ENCODE results near the gene KMT5B.

The KMT5B gene

DNA sequence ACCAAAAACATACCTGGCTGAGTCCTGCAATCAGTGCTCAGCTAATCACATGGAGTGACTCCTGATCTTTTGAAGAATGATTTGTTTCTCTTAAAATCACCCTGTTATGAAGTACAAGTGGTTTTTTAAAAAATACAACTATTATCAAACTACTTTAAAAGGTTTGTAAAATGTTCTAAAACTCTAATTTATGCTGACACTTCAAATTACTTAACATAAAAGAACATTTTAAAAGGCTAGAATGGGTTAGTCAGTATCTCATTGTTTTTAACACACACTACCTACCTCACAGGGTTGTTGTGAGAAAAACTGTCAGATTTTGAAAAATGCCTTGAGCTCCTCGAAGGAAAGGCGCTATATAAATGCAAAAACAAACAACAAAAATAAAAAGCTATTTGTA lies 33.2 kb downstream of the KMT5B start:
- DNase-seq (ENCODE audit: low read depth) = no peak

DNA sequence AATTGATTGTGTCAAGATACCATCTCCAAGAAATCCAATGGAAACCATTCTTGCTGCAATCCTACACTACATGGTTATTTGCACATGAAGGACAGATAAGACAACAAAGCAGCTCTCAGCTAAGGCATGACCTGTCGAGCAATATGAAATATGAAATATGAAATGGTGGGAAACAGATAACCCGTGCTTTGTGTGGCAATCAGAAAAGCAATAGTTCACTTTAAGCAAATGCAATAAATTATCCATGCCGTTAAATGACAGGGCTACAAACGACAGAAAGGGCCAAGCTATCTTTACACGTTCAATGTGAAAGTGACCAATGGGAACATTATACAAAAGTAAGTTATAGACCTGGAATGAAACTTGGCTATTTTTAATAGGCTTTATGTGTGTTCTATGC lies 35.2 kb downstream of the KMT5B start:
- no peak for DNase-seq (ENCODE audit: low read depth)

DNA sequence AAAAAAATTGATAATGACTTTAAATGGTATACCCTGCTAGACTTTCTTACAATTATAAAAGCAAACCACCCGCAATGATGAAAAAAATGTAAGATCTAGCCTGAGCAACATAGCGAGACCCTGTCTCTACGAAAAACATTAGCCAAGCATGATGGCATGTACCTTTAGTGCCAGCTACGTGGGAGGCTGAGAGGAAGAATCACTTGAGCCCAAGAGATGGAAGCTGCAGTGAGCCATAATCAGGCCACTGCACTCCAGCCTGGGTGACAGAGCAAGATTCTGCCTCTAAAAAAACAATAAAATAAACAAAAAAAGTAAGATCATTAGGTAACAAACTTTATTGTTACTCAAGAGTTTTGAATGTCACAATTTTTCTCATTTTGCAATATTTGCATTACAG lies 39.2 kb downstream of the KMT5B start:
- no peak for DNase-seq (ENCODE audit: low read depth)

GRCh38 chr11:68169442-68169841 lies 43.7 kb downstream of the KMT5B start:
- DNase-seq (ENCODE audit: low read depth) = no peak

GRCh38 chr11:68168694-68169093 lies 44.4 kb downstream of the KMT5B start:
- no peak for DNase-seq (ENCODE audit: low read depth)

GRCh38 chr11:68167474-68167873 lies 45.6 kb downstream of the KMT5B start:
- DNase-seq (ENCODE audit: low read depth) = no peak

GRCh38 chr11:68166969-68167368 lies 46.1 kb downstream of the KMT5B start:
- DNase-seq (ENCODE audit: low read depth) = no peak

DNA sequence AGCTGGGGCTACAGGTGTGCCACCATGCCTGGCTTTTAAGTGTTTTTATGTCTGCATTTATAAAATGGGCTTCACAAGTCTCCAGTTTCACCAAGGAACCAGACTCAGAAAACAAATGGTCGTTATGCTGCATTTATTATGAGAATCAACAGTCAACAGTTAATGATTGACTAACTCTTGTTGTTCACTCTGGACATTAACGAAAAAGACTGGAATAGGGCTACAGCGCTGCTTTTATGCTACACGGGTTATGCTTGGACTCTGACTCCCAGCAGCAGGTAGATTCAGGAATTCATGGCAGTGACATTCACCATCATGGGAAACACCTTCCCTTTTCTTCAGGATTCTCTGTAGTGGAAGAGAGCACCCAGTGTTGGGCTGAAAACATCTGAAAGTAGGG lies 47.5 kb downstream of the KMT5B start:
- no peak for DNase-seq (ENCODE audit: low read depth)

GRCh38 chr11:68164437-68164836 lies 48.7 kb downstream of the KMT5B start:
- DNase-seq (ENCODE audit: low read depth) = no peak

GRCh38 chr11:68163691-68164090 lies 49.4 kb downstream of the KMT5B start:
- no peak for DNase-seq (ENCODE audit: low read depth)

DNA sequence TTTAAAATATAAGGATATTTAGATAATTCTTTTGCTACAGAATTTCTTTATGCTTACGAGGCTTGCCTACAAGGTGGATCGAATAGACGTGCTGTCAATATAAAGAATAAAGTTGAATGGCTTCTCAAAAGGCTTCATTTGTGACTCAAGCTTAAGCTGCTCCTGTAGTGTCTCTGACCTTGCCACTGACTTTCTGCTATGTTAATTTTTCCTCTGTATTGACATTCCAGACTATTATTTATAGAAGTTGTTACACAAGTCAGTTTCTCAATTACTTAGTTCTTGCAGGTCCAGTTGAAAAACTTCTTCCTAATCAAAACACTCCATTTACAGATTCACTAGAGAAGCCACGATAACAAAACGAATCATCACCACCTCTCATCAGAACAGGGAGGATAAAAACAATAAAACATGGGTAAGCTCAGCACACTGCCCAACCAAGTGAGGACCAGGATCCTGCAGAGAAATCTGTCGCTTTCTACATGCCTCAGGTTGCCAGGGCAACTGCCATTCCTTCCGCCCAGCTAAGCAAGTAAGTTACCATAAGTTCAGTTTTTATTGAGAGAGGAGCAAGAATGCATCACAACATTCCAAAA lies 52.9 kb downstream of the KMT5B start:
- no peak for DNase-seq (ENCODE audit: low read depth)

GRCh38 chr11:68159665-68160064 lies 53.4 kb downstream of the KMT5B start:
- DNase-seq (ENCODE audit: low read depth) = no peak

DNA sequence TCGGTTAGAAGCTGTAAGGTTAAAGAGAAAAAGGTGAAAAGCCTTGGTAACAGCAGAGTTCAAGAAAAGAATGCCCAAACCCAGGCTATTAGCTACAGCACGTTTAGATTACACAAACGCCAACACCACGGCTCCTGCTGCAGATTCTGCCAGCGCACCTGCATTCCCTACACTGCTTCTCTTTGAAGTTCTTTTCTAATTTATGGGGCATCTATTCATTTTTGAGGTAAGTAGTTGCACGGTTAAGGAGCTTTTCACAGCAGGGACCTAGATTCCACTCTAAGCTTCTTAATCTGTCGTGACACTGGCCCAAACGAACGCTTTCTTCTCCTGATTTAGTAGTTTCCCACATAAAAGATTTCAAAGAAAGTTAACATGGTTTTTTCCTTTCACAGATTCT lies 53.9 kb downstream of the KMT5B start:
- no peak for DNase-seq (ENCODE audit: low read depth)

GRCh38 chr11:68158580-68158979 lies 54.5 kb downstream of the KMT5B start:
- no peak for DNase-seq (ENCODE audit: low read depth)

DNA sequence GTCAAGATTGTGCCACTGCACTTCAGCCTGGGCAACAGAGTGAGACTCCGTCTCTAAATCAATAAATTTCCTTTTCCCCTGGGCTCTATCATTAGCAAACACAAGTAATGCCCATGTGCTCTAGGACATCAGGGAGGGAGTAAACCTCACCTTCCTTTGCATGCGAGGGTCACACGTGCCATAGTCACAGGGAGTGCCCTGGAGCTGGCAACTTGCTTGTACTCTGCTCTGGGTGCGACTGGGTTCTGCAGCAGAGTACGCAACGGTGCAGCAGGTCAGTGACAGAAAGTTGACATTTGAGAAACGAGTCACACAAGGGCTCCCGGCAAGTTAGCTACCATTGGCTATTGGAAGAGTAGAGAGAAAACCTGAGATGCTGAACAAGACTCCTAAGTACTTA lies 59.4 kb downstream of the KMT5B start:
- no peak for DNase-seq (ENCODE audit: low read depth)

DNA sequence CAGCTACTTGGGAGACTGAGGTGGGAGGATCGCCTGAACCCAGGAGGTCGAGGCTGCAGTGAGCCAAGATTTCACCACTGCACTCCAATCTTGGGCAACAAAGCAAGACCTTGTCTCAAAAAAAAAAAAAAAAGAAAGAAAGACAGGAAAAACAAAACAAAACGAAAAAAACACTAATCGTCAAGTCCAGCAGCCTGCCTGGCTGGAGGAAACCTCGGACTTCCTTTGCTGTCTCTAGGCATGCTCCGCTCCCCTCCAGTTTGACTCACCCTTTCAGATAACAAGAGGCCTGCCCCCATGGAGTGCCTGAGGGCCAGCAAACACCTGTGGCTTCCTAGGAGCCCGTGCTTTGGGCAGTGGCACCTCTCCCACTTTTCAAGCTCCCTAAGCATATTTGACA lies 63.1 kb downstream of the KMT5B start:
- DNase-seq (ENCODE audit: low read depth) = no peak

DNA sequence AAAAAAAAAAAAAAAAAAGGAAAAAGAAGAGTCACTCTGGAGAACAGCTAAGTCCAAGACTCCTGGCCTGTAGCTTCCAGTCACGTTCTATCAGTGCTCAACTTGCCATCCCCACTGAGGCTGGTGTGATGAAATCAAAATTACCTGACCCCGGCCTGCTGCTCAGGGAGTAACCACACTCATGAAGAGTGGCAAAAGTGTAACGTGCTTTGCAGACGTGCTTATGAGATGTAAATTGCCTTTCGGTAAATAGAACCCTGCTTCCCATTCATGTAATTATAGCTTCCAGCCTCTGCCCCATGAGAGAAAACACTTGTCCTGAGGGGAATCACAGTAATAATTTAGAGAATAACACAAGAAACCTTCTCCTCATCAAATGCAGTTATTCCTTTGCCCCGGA lies 63.7 kb downstream of the KMT5B start:
- no peak for DNase-seq (ENCODE audit: low read depth)

DNA sequence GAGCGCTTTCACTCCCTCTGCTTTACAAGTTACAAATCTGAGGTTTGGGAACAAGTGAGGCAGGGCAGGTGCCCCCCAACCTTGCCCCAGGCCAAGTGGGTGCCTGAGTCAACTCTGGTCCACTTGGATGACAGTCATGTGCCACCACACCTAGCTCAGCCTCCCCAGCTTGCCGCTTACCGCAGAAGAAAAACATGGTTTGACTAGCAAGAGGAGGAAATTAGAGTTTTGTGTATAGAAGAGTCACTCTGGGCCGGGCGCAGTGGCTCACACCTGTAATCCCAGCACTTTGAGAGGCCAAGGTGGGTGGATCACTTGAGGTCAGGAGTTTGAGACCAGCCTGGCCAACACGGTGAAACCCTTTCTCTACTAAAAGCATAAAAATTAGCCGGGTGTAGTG lies 64.2 kb downstream of the KMT5B start:
- DNase-seq (ENCODE audit: low read depth) = no peak

- no peak for DNase-seq (ENCODE audit: low read depth)
Measured at GRCh38 chr11:68148071-68148805, 64.9 kb downstream of the KMT5B start.

GRCh38 chr11:68146704-68147474 lies 66.2 kb downstream of the KMT5B start:
- DNase-seq (ENCODE audit: low read depth) = no peak

GRCh38 chr11:68146010-68146540 lies 67.0 kb downstream of the KMT5B start:
- no peak for DNase-seq (ENCODE audit: low read depth)

- no peak for DNase-seq (ENCODE audit: low read depth)
Measured at GRCh38 chr11:68145120-68145866, 67.8 kb downstream of the KMT5B start.

All from stimulated activated CD8-positive, alpha-beta memory T cell treated with anti-CD3 and anti-CD28 coated beads, Interleukin-12 subunit alpha, Interleukin-12 subunit beta, amount 100 ng/mL, for 4 hours (primary cell).